ENCODE data around the gene CLASP2. TPM values are rescaled to one million over a fixed set of nuclear protein-coding genes. Genes with fewer than 3 reads are reported as not detected.
"Not testable (repeated sequence)": the region's sequence is repeated elsewhere in the genome, so short reads cannot be mapped to it uniquely, and the experiment has no call there.

Gene CLASP2
- total RNA-seq, 1 donor from 2014 or later = 69.2 TPM

DNA sequence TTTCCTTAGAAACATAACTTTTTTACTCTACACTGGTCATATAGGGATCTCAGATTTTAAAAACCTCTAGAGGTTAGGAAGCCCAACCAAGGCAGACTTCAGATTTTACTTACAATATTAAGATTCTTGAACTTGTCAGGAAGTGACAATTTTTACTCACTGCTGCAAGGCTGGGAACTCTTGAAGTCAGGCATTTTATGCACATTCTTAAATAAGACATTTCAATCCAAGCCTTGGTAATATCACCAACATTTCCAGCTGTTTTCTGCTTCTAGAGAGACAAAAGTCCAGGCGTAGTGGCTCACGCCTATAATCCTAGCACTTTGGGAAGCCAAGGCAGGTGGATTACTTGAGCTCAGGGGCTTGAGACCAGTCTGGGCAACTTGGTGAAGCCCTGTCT lies 244.2 kb downstream of the CLASP2 start:
- no peak for DNase-seq (ENCODE audit: low read depth, low spot score)
- TF ChIP-seq, protein P1, sequence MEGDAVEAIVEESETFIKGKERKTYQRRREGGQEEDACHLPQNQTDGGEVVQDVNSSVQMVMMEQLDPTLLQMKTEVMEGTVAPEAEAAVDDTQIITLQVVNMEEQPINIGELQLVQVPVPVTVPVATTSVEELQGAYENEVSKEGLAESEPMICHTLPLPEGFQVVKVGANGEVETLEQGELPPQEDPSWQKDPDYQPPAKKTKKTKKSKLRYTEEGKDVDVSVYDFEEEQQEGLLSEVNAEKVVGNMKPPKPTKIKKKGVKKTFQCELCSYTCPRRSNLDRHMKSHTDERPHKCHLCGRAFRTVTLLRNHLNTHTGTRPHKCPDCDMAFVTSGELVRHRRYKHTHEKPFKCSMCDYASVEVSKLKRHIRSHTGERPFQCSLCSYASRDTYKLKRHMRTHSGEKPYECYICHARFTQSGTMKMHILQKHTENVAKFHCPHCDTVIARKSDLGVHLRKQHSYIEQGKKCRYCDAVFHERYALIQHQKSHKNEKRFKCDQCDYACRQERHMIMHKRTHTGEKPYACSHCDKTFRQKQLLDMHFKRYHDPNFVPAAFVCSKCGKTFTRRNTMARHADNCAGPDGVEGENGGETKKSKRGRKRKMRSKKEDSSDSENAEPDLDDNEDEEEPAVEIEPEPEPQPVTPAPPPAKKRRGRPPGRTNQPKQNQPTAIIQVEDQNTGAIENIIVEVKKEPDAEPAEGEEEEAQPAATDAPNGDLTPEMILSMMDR (conservative IDR thresholded peaks at IDR 0.05) = no peak
- H3K27me3 Mint-ChIP-seq (ENCODE audit: low read depth) = no peaks in the 10 kb centered on the region
- H3K9me3 Mint-ChIP-seq = no peaks in the 10 kb centered on the region
- H3K4me1 Mint-ChIP-seq = no peaks in the 10 kb centered on the region
- no peak overlapping the region for H3K4me3 Mint-ChIP-seq
- H3K36me3 Mint-ChIP-seq (ENCODE audit: low read depth) = peaks cover 2% of the 10 kb centered on the region
- no peak overlapping the region for H3K27ac Mint-ChIP-seq (ENCODE audit: unreplicated experiment)

DNA sequence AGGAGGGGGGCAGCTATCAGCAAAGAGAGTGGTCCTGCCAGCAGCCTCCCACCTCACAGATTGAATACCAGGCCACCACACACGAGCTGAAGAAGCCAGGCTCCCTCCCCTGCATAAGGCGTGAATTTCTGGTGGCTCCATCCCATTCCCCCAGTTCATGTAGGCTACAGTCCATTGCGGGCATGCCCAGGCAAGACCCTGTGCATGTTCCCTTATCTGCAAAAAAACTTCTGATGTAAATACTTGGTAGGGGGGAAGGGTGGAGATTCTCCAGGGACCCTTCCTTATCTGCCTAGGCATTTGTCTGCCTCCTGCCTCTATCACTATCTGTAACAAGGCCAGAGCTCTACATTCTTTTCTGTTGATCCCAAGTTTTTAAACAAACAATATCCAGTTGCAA lies 250.3 kb downstream of the CLASP2 start:
- peaks cover 20% of the 10 kb centered on the region for H3K36me3 Mint-ChIP-seq (ENCODE audit: low read depth)
- peaks cover 7% of the 10 kb centered on the region for H3K9me3 Mint-ChIP-seq
- TF ChIP-seq, protein P1 (conservative IDR thresholded peaks at IDR 0.05) = no peak
- no peaks in the 10 kb centered on the region for H3K27me3 Mint-ChIP-seq (ENCODE audit: low read depth)
- no peak overlapping the region for H3K4me3 Mint-ChIP-seq
- no peaks in the 10 kb centered on the region for H3K4me1 Mint-ChIP-seq
- no peak for DNase-seq (ENCODE audit: low read depth, low spot score)
- no peak overlapping the region for H3K27ac Mint-ChIP-seq (ENCODE audit: unreplicated experiment)

DNA sequence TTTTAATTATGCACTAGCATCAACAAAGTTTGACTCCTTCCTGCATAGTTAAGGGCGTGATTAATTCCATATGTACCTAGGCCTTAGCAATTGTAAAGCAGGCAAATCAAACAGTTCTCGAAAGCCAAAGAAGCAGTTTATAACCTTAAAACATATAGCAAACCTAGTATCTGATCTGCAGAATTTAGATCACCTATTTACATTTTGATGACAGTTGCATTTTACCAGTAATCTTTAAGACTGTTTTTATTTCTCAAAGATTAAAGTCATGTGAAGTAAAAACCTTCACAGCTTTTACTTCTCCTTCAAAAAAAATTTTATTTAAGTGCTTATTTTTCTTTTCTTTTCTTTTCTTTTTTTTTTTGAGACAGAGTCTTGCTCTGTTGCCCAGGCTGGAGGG lies 257.0 kb downstream of the CLASP2 start:
- no peak for DNase-seq (ENCODE audit: low read depth, low spot score)
- no peaks in the 10 kb centered on the region for H3K27me3 Mint-ChIP-seq (ENCODE audit: low read depth)
- H3K4me1 Mint-ChIP-seq = no peaks in the 10 kb centered on the region
- H3K9me3 Mint-ChIP-seq = peaks cover 20% of the 10 kb centered on the region
- peaks cover 37% of the 10 kb centered on the region for H3K36me3 Mint-ChIP-seq (ENCODE audit: low read depth)
- no peak overlapping the region for H3K27ac Mint-ChIP-seq (ENCODE audit: unreplicated experiment)
- TF ChIP-seq, protein P1 (conservative IDR thresholded peaks at IDR 0.05) = no peak
- no peak overlapping the region for H3K4me3 Mint-ChIP-seq

DNA sequence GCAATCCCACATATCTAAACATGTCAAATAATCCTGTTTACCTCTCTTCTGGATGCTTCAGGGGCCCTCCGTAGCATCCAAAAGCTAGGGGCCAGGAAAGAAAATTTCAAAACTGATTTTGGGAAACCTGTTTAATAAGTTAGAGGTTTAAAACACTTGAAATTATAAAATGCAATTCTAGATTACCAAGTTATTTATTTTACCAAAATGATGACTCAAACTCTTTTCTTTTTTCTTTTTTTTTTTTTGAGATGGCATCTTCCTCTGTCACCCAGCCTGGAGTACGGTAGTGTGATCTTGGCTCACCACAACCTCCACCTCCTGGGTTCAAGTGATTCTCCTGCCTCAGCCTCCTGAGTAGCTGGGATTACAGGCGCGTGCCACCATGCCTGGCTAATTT lies 258.5 kb downstream of the CLASP2 start:
- not testable (repeated sequence) for H3K4me1 Mint-ChIP-seq; H3K4me3 Mint-ChIP-seq; H3K27me3 Mint-ChIP-seq (ENCODE audit: low read depth); DNase-seq (ENCODE audit: low read depth, low spot score); H3K27ac Mint-ChIP-seq (ENCODE audit: unreplicated experiment)
- peaks cover 20% of the 10 kb centered on the region for H3K9me3 Mint-ChIP-seq
- H3K36me3 Mint-ChIP-seq (ENCODE audit: low read depth) = peaks cover 52% of the 10 kb centered on the region

DNA sequence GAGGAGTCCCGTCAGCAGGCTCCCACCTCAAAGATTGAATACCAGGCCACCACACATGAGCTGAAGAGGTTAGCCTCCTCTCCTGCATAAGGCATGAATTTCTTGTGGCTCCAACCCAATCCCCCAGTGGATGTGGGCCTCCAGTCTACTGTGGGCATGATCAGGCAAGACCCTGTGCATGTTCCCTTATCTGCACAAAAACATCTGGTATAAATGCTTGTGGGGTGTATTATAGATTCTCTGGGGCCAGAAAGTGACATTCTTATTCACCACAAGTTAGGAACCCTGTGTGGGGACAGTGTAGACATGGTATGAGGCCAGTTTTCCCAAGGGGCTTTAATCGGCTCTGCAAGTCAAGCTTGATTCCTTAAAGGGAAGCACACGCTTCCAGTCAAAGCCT lies 259.6 kb downstream of the CLASP2 start:
- no peaks in the 10 kb centered on the region for H3K27me3 Mint-ChIP-seq (ENCODE audit: low read depth)
- TF ChIP-seq, protein P1 (conservative IDR thresholded peaks at IDR 0.05) = no peak
- no peak overlapping the region for H3K27ac Mint-ChIP-seq (ENCODE audit: unreplicated experiment)
- no peak overlapping the region for H3K4me3 Mint-ChIP-seq
- DNase-seq (ENCODE audit: low read depth, low spot score) = no peak
- H3K36me3 Mint-ChIP-seq (ENCODE audit: low read depth) = peaks cover 57% of the 10 kb centered on the region
- H3K9me3 Mint-ChIP-seq = peaks cover 24% of the 10 kb centered on the region
- H3K4me1 Mint-ChIP-seq = no peaks in the 10 kb centered on the region

DNA sequence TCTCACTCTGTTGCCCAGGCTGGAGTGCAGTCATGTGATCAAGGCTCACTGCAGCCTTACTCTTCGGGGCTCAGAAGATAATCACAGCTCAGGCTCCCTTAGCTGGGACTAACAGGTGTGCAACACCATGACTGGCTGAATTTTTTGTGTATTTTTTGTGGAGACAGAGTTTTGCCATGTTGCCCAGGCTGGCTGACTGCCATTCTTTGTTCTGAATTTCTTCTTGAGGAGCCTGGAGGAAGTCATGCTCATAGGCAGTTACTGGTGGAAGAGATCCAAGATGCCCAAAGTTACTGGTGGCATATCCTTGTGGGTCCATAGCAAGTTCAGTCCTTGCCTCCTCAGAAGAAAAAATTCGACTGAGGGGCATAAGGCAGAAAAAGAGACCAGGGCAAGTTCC lies 261.3 kb downstream of the CLASP2 start:
- Mint-ChIP-seq H3K9me3 (peaks cover 19% of the 10 kb centered on the region), H3K36me3 (ENCODE audit: low read depth) (peaks cover 61% of the 10 kb centered on the region)
- no peak for DNase-seq (ENCODE audit: low read depth, low spot score)

More for the DNA sequence above, 261.3 kb downstream of the CLASP2 start:
- Mint-ChIP-seq H3K4me3 (no peak overlapping the region), H3K4me1 (no peaks in the 10 kb centered on the region), H3K27me3 (ENCODE audit: low read depth) (no peaks in the 10 kb centered on the region), H3K27ac (ENCODE audit: unreplicated experiment) (no peak overlapping the region)
- TF ChIP-seq, protein P1 (conservative IDR thresholded peaks at IDR 0.05) = no peak
